ENCODE data around the gene ZNF674. TPM values are rescaled to one million over a fixed set of nuclear protein-coding genes. Genes with fewer than 3 reads are reported as not detected.

Gene ZNF674
- total and polyA plus RNA-seq, 2 donors (not counting 1 experiment from before 2014, with no cell fraction given) = 3.2 to 8.3 TPM

GRCh38 chrX:46571423-46572339 is 26.5 kb upstream of the ZNF674 start:
- Histone ChIP-seq H3K4me1 (ENCODE audit: control insufficient read depth, extremely low read depth, insufficient read depth, low read length) (no peaks in the 10 kb centered on the region), H3K36me3 (ENCODE audit: control insufficient read depth, insufficient read depth, low read length) (no peaks in the 10 kb centered on the region), H2AFZ (ENCODE audit: low read length) (no peak overlapping the region), H3K27ac (ENCODE audit: insufficient read depth, low read length) (no peak overlapping the region), H3K4me3 (replicated peaks in 1 of 4; ENCODE audit: control extremely low read depth in 1 of 4, insufficient read depth in 1 of 4, low read depth in 3 of 4, low read length in 4 of 4) (no peak overlapping the region), H3K27me3 (ENCODE audit: control insufficient read depth, insufficient read depth, low read length) (no peaks in the 10 kb centered on the region), H3K9me3 (ENCODE audit: control insufficient read depth, insufficient read depth, low read depth, low read length) (no peaks in the 10 kb centered on the region), H3K4me2 (ENCODE audit: extremely low read depth, insufficient read depth, low read length) (no peak overlapping the region), H4K20me1 (ENCODE audit: control insufficient read depth, extremely low read depth, insufficient read depth, low read length) (no peaks in the 10 kb centered on the region), H3K9ac (ENCODE audit: insufficient read depth, low read length) (no peak overlapping the region), H3K79me2 (ENCODE audit: control insufficient read depth, insufficient read depth, low read length) (peaks cover 2% of the 10 kb centered on the region)
- DNase-seq (ENCODE audit: low read depth in 2 of 2) = no peak
- TF ChIP-seq CTCF (conservative IDR thresholded peaks at IDR 0.05 in 1 of 2, IDR thresholded peaks at IDR 0.05 in 1 of 2; ENCODE audit: low read depth in 1 of 2, low read length in 2 of 2) (no peak), EZH2 (IDR thresholded peaks at IDR 0.05; ENCODE audit: low read length, missing control alignments) (no peak)

DNA sequence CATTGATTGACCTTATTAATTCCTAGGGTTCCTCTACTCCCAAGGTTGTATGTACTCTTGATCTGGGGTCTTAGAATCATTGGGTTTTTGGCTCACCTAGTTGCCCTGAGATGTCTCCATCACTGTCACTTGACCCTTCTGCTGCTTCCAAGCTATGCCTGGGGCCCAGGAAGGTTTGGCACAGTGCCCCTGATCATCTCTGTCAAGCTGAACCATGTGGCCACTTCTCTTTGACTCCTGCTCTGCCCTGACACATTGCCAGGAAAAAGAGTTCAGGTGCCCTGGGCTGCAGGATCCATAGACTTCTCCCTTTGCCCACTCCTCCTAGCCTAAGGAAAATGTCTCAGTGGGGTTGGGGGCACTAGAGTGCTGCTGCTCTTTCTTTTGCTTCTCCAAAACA is 24.4 kb upstream of the ZNF674 start:
- Histone ChIP-seq H3K79me2 (ENCODE audit: control insufficient read depth, insufficient read depth, low read length) (peaks cover 2% of the 10 kb centered on the region), H3K4me1 (ENCODE audit: control insufficient read depth, extremely low read depth, insufficient read depth, low read length) (no peaks in the 10 kb centered on the region), H3K27me3 (ENCODE audit: control insufficient read depth, insufficient read depth, low read length) (no peaks in the 10 kb centered on the region), H4K20me1 (ENCODE audit: control insufficient read depth, extremely low read depth, insufficient read depth, low read length) (no peaks in the 10 kb centered on the region), H3K4me2 (ENCODE audit: extremely low read depth, insufficient read depth, low read length) (no peak overlapping the region), H3K27ac (ENCODE audit: insufficient read depth, low read length) (no peak overlapping the region), H2AFZ (ENCODE audit: low read length) (no peak overlapping the region), H3K9me3 (ENCODE audit: control insufficient read depth, insufficient read depth, low read depth, low read length) (no peaks in the 10 kb centered on the region), H3K36me3 (ENCODE audit: control insufficient read depth, insufficient read depth, low read length) (no peaks in the 10 kb centered on the region), H3K9ac (ENCODE audit: insufficient read depth, low read length) (no peak overlapping the region), H3K4me3 (replicated peaks in 1 of 4; ENCODE audit: control extremely low read depth in 1 of 4, insufficient read depth in 1 of 4, low read depth in 3 of 4, low read length in 4 of 4) (no peak overlapping the region)
- no peak for TF ChIP-seq CTCF (conservative IDR thresholded peaks at IDR 0.05 in 1 of 2, IDR thresholded peaks at IDR 0.05 in 1 of 2; ENCODE audit: low read depth in 1 of 2, low read length in 2 of 2)
- no peak for TF ChIP-seq EZH2 (IDR thresholded peaks at IDR 0.05; ENCODE audit: low read length, missing control alignments)
- no peak for DNase-seq (ENCODE audit: low read depth in 2 of 2)

- H3K36me3 ChIP-seq (ENCODE audit: control insufficient read depth, insufficient read depth, low read length) = no peaks in the 10 kb centered on the region
- H4K20me1 ChIP-seq (ENCODE audit: control insufficient read depth, extremely low read depth, insufficient read depth, low read length) = no peaks in the 10 kb centered on the region
- H3K4me1 ChIP-seq (ENCODE audit: control insufficient read depth, extremely low read depth, insufficient read depth, low read length) = no peaks in the 10 kb centered on the region
- H3K27ac ChIP-seq (ENCODE audit: insufficient read depth, low read length) = no peak overlapping the region
- no peak overlapping the region for H3K9ac ChIP-seq (ENCODE audit: insufficient read depth, low read length)
- no peaks in the 10 kb centered on the region for H3K79me2 ChIP-seq (ENCODE audit: control insufficient read depth, insufficient read depth, low read length)
- H3K4me2 ChIP-seq (ENCODE audit: extremely low read depth, insufficient read depth, low read length) = no peak overlapping the region
- H2AFZ ChIP-seq (ENCODE audit: low read length) = no peak overlapping the region
- no peak for DNase-seq (ENCODE audit: low read depth in 2 of 2)
- H3K27me3 ChIP-seq (ENCODE audit: control insufficient read depth, insufficient read depth, low read length) = no peaks in the 10 kb centered on the region
- H3K9me3 ChIP-seq (ENCODE audit: control insufficient read depth, insufficient read depth, low read depth, low read length) = no peaks in the 10 kb centered on the region
- no peak for TF ChIP-seq CTCF (conservative IDR thresholded peaks at IDR 0.05 in 1 of 2, IDR thresholded peaks at IDR 0.05 in 1 of 2; ENCODE audit: low read depth in 1 of 2, low read length in 2 of 2)
- TF ChIP-seq EZH2 (IDR thresholded peaks at IDR 0.05; ENCODE audit: low read length, missing control alignments) = no peak
- no peak overlapping the region for H3K4me3 ChIP-seq (replicated peaks in 1 of 4; ENCODE audit: control extremely low read depth in 1 of 4, insufficient read depth in 1 of 4, low read depth in 3 of 4, low read length in 4 of 4)
Observed at GRCh38 chrX:46567388-46567787, 22.2 kb upstream of the ZNF674 start.

Data from fibroblast of lung (primary cell).